Glutamatergic neuron (in vitro differentiated cells): Measurements from ENCODE around the gene SP140L. TPM values are rescaled to one million over a fixed set of nuclear protein-coding genes. Genes with fewer than 3 reads are reported as not detected.
"Not testable (repeated sequence)": the region's sequence is repeated elsewhere in the genome, so short reads cannot be mapped to it uniquely, and the experiment has no call there.

Experiments
- DNase-seq: peaks from one replicate; pipeline ENCODE4 v3.0.0; 2022
- H3K27ac Mint-ChIP-seq: one replicate; pipeline ENCODE4 v1.8.0; 2020; ENCODE audit warnings: mild to moderate bottlenecking, mixed read lengths, inconsistent platforms; ENCODE audit not compliant: unreplicated experiment
- H3K27me3 Mint-ChIP-seq: one replicate; pipeline ENCODE4 v1.8.0; 2020; ENCODE audit warnings: mild to moderate bottlenecking, moderate library complexity, mixed read lengths, inconsistent platforms; ENCODE audit not compliant: unreplicated experiment
- H3K36me3 Mint-ChIP-seq: one replicate; pipeline ENCODE4 v1.8.0; 2020; ENCODE audit warnings: mild to moderate bottlenecking, mixed read lengths, inconsistent platforms; ENCODE audit not compliant: unreplicated experiment
- H3K4me1 Mint-ChIP-seq: one replicate; pipeline ENCODE4 v1.8.0; 2020; ENCODE audit warnings: mild to moderate bottlenecking, low read depth, mixed read lengths, inconsistent platforms; ENCODE audit not compliant: unreplicated experiment
- H3K4me3 Mint-ChIP-seq: one replicate; pipeline ENCODE4 v1.8.0; 2020; ENCODE audit warnings: mild to moderate bottlenecking, mixed read lengths, inconsistent platforms; ENCODE audit not compliant: unreplicated experiment
- H3K9me3 Mint-ChIP-seq: one replicate; pipeline ENCODE4 v1.8.0; 2020; ENCODE audit warnings: mild to moderate bottlenecking, moderate library complexity, mixed read lengths, inconsistent platforms; ENCODE audit not compliant: unreplicated experiment
- long read RNA-seq: library from polyadenylated mRNA; unstranded; transcript quantifications from one replicate; pipeline ENCODE4 v2.0.0, GENCODE V29; 2020; ENCODE audit not compliant: unreplicated experiment
- total RNA-seq: library from RNA; stranded (reverse); fragmentation: NEBNext Ultra II Directional; extraction: Animal tissue kit (Norgen Biotek cat#: 25700); gene quantifications from one replicate; pipeline ENCODE4 v1.2.1, GENCODE V29; 2021; ENCODE audit not compliant: unreplicated experiment
- TF ChIP-seq, protein P1 (sequence below): fragments of 200-600 bp; sonication (generic); IDR thresholded peaks from one replicate; pipeline ENCODE4 v1.5.0; 2021; ENCODE audit not compliant: partially characterized antibody, unreplicated experiment

Gene SP140L
- 0.34 TPM for total RNA-seq
- long read RNA-seq: 0 reads

- H3K4me3 Mint-ChIP-seq: no peak within 1 kb of the TSS
- peaks cover 10% of the 10 kb centered on the region for H3K36me3 Mint-ChIP-seq
- TF ChIP-seq, protein P1, sequence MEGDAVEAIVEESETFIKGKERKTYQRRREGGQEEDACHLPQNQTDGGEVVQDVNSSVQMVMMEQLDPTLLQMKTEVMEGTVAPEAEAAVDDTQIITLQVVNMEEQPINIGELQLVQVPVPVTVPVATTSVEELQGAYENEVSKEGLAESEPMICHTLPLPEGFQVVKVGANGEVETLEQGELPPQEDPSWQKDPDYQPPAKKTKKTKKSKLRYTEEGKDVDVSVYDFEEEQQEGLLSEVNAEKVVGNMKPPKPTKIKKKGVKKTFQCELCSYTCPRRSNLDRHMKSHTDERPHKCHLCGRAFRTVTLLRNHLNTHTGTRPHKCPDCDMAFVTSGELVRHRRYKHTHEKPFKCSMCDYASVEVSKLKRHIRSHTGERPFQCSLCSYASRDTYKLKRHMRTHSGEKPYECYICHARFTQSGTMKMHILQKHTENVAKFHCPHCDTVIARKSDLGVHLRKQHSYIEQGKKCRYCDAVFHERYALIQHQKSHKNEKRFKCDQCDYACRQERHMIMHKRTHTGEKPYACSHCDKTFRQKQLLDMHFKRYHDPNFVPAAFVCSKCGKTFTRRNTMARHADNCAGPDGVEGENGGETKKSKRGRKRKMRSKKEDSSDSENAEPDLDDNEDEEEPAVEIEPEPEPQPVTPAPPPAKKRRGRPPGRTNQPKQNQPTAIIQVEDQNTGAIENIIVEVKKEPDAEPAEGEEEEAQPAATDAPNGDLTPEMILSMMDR: no peak
- H3K27me3 Mint-ChIP-seq: peaks cover 2% of the 10 kb centered on the region
- no peak for DNase-seq
- H3K27ac Mint-ChIP-seq: no peak within 1 kb of the TSS
- no peaks in the 10 kb centered on the region for H3K4me1 Mint-ChIP-seq
- H3K9me3 Mint-ChIP-seq: no peaks in the 10 kb centered on the region
Measured at GRCh38 chr2:230326453-230327417, at the start of gene SP140L. TSS of gene SP140L (plus strand) at chr2:230327193. CDS start at chr2:230327270, 77 bp downstream.

GRCh38 chr2:230282936-230283335, 44.1 kb upstream of the SP140L start:
- no peak for DNase-seq
- H3K4me1 Mint-ChIP-seq: peaks cover 4% of the 10 kb centered on the region
- no peaks in the 10 kb centered on the region for H3K9me3 Mint-ChIP-seq
- H3K36me3 Mint-ChIP-seq: no peaks in the 10 kb centered on the region
- no peaks in the 10 kb centered on the region for H3K27me3 Mint-ChIP-seq
- no peak overlapping the region for H3K4me3 Mint-ChIP-seq
- H3K27ac Mint-ChIP-seq: no peak overlapping the region
- TF ChIP-seq, protein P1: no peak

GRCh38 chr2:230286048-230286447, 40.9 kb upstream of the SP140L start:
- H3K27me3 Mint-ChIP-seq: peaks cover 1% of the 10 kb centered on the region
- H3K27ac Mint-ChIP-seq: no peak overlapping the region
- DNase-seq: no peak
- H3K36me3 Mint-ChIP-seq: no peaks in the 10 kb centered on the region
- H3K9me3 Mint-ChIP-seq: no peaks in the 10 kb centered on the region
- TF ChIP-seq, protein P1: no peak
- peaks cover 4% of the 10 kb centered on the region for H3K4me1 Mint-ChIP-seq
- H3K4me3 Mint-ChIP-seq: no peak overlapping the region

GRCh38 chr2:230289311-230289710, 37.7 kb upstream of the SP140L start:
- DNase-seq, H3K4me1 Mint-ChIP-seq, H3K36me3 Mint-ChIP-seq, H3K4me3 Mint-ChIP-seq, H3K27me3 Mint-ChIP-seq, H3K27ac Mint-ChIP-seq, H3K9me3 Mint-ChIP-seq: not testable (repeated sequence)

DNA sequence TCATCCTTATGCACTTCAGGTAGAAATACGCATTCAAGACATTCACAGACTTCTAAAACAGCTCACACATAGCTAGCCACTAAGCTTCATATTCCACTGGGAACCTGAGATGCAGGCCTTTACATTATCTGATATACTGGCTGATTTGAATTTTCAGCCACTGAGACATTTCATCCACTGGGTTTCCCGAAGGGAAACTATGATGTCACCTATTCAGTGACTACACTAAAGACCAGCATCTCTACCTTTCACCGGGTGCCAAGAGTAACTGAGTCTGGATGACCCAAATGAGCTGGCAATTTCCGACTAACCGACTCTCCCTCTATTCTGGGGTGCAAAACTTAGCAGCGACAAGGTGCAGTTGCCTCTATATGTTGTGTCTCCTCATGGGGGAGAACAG, 31.8 kb upstream of the SP140L start:
- H3K4me3 Mint-ChIP-seq: no peak overlapping the region
- DNase-seq: no peak
- H3K27ac Mint-ChIP-seq: no peak overlapping the region
- no peaks in the 10 kb centered on the region for H3K4me1 Mint-ChIP-seq
- H3K27me3 Mint-ChIP-seq: peaks cover 2% of the 10 kb centered on the region
- TF ChIP-seq, protein P1: no peak
- no peaks in the 10 kb centered on the region for H3K36me3 Mint-ChIP-seq
- peaks cover 2% of the 10 kb centered on the region for H3K9me3 Mint-ChIP-seq
